RKO (cell line): ENCODE measurements around the gene TDRD10.
"Not testable (repeated sequence)": the region's sequence is repeated elsewhere in the genome, so short reads cannot be mapped to it uniquely, and the experiment has no call there.

Source experiments
- DNase-seq: peaks from one replicate; pipeline ENCODE4 v3.0.0-alpha.2; 2016; ENCODE audit warnings: low spot score

The TDRD10 gene

DNA sequence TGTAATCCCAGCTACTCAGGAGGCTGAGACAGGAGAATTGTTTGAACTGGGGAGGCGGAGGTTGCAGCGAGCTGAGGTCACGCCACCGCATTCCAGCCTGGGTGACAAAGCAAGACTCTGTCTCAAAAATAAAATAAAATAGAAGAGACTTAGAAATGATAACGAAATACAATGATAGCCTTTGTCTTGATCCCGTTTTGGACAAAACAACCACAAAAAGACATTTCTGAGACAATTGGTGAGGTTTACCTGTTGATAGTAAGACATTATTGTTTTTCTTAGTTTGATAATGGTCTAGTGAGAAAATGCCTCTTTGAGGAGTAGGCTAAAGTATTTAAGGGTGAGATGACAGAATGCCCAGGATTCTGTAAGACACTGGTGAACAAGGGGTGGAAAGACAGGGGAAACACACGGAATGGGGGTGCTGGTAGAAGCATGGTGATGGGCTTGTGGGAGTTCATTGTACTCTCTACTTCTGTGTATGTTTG lies 12.1 kb downstream of the TDRD10 start:
- no peak for DNase-seq

DNA sequence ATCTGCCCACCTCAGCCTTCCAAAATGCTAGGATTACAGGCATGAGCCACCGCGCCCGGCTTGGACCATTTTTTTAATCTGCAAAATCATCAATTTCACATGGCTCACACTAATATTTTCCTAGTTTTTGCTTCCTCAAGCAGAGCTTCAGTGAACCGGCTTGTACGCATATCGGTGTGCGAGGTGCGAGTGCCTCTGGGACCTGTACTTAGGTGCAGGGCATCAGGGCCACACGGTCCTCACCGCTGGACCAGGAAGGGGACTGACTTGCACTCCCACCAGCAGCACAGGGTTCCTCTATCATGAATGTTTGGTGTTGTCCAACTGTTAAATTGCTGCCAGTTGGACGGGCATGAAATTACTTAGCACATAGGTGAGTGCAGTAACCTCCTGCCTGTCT lies 15.6 kb downstream of the TDRD10 start:
- DNase-seq: no peak

DNA sequence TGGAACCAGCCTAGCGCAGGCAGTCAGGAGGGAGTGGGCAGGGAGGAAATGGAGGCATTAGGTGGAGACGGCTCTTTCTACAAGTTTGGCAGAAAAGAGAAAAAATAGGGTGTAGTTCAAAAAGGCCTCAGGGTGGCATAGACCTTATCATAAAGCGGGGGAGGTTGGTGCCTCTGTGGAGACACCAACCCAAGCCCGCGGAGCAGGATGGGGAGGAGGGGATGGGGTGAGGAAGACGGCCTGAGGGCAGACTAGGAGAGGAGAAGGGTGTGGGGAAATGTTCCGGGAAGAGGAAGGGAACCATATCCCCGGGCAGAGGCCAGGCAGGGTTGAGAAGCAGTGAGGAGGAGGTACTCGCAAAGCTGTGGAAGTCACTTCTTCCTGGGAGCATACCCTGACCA lies 17.6 kb downstream of the TDRD10 start:
- DNase-seq: no peak

- no peak for DNase-seq
Observed at GRCh38 chr1:154520333-154520732, 18.3 kb downstream of the TDRD10 start.

GRCh38 chr1:154521695-154522094 lies 19.7 kb downstream of the TDRD10 start:
- no peak for DNase-seq

DNA sequence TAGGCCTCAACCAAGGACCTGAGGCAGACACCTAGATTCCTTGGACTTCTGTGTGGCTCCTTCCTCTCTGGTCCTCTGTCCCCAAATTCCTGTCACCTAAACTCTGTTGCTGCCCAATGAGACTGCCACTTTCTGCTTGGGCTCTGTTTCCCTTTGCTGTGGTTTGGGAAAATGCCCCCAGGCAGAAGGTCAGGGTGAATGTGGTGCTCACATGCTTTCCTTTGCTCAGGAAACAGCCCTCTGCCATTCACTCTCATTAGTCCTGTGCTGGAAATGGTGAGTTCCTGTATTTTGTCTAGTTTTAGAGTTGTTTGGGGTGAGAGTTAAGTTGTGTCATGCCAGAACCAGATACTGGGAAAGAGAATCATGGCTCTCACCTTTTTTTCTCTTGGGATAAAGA lies 22.9 kb downstream of the TDRD10 start:
- no peak for DNase-seq

DNA sequence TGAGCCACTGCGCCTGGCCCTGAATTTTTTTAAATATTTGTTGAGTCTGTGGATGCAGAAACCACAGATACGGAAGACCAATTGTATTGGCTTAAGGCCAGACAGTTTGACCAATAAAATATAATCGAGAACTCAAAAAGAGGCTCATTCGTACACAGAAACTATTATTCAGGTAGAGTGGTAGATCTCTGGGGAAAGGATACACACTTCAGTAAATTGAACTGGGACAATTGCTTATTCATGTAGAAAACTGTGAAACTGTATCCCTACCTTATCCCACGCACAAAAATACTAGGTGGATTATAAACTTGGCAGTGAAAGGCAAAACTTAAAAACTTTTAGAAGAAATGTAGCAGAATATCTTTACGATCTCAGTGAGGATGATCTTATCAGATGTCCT lies 25.2 kb downstream of the TDRD10 start:
- DNase-seq: no peak

DNA sequence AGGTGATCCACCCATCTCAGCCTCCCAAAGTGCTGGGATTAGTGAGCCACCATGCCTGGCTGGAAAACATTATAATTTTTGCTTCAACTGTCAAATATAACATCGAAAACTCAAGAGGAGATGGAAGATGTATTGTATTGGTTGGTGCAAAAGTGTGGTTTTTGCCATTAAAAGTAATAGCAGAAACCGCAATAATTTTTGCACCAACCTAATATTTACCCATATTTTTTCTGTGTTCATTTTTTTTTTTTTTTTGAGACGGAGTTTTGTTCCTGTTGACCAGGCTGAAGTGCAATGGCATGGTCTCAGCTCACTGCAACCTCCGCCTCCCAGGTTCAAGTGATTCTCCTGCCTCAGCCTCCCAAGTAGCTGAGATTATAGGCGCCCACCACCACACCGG lies 27.3 kb downstream of the TDRD10 start:
- no peak for DNase-seq

- not testable (repeated sequence) for DNase-seq
Observed at GRCh38 chr1:154531950-154532349, 29.9 kb downstream of the TDRD10 start.

- peak; percentile 43 for DNase-seq
Observed at GRCh38 chr1:154533952-154534844, 32.2 kb downstream of the TDRD10 start.

- DNase-seq: no peak
Observed at GRCh38 chr1:154536570-154536969, 34.6 kb downstream of the TDRD10 start.

GRCh38 chr1:154539486-154540483 lies 37.8 kb downstream of the TDRD10 start:
- no peak for DNase-seq

DNA sequence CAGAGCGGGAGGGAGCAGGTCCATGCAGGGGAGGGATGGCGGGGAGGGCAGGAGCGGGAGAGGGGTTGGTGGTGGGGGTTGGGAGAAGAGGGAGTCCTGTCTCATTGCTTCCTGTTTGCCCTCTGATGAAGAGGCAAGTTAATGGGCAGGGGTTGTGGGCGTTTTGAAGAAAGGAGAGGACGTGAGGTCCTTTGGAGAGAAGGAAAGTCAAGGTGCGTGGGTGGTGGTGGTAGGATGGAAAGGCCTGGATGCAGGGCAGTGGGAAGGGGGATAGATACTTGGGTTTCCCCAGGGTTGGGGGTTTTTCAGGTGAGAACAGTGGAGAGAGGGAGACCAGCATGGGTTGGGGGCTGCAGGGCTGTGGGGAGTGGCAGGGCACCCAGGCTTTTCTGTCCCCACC lies 39.2 kb downstream of the TDRD10 start:
- no peak for DNase-seq

GRCh38 chr1:154546264-154547063 lies 44.4 kb downstream of the TDRD10 start:
- peak; percentile 66 for DNase-seq

GRCh38 chr1:154547105-154547732 lies 45.2 kb downstream of the TDRD10 start:
- no peak for DNase-seq

GRCh38 chr1:154548028-154548427 lies 46.0 kb downstream of the TDRD10 start:
- DNase-seq: no peak

DNA sequence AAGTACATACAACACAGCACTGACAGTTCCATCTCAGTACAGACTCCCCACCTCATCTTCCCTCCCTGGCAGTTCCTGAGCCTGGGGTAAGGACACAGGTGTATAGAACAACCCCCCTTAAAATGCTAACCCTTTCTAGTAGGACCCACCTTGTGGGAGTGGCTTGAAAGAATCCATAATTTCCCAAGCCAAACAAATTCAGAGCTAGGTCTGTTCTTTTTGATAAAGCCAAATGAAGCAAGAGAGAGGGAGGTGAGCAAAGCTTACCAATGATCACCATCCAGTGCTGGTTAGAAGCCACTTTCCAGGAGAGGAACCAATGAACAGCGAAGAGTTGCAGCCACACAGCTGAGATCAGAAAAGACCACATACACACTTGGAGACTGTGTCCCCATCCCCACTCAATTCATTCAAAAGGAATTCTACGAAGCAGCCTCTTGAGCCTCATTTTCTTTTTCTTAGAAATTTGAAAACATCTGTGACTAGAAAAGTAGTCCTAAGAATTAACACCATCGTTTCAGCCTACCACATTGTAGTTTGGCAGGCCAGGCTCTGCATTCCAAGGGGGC lies 47.3 kb downstream of the TDRD10 start:
- DNase-seq: no peak

- DNase-seq: no peak
Observed at GRCh38 chr1:154550070-154550469, 48.1 kb downstream of the TDRD10 start.

DNA sequence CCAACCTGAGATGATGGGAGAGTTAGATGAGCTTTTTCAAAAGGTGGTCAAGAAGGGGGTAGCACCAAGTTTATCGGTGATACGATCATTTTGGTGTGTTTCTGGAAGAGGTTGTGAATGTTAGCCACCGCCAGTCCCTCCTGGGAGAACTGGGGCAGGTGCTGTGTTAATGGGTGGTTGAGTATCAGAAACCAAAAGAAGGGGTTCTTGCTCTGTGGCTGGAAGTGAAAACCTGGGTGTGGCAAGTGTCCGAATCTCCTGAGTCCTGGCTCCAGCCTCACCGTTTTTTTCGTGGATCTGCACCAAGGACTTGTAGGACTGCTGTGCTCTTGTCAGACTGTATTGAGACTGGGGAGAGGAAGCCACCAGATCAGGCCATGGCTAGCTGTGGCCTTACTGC lies 48.6 kb downstream of the TDRD10 start:
- DNase-seq: no peak

DNA sequence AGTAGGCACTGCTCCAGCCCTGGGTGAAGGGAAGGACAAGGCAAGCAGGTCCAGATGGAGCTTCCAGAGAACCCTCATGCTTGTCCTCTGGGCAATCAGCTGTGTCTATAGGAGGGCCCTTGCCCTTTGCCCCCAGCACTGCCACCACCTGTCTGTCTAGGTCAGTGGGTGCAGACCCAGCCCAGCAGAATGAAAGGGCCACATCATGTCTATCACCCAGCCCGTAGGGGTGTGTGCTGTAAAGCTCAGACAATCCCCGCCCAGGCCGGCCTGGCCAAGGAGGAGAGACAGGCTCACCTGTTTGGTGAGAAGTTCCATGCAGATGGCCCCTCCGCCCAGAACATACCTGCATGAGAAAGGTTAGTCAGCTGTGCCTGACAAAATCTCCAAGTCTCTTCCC lies 49.5 kb downstream of the TDRD10 start:
- DNase-seq: no peak

DNA sequence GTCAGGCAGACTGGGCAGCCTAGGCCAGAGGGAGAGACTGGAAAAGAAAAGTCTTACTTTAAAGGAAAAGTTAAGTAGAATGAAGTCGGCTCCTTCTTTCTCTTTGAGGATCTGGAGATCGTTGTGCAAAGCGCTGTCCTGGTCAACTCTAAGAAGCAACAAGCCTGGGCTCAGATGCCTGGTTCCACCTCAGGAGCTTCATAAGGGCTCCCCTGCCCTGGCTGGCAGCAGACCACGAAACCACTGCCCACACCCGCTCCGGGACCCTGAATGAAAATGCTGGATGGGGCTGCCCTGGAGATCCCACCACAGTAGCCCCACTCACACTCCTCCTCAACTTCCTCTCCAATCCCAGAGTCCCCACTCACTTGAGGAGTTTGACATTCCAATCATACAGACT lies 50.0 kb downstream of the TDRD10 start:
- DNase-seq: no peak
